Ishikawa (cell line): Measurements from ENCODE around the gene CTRB2.

Experiments used
- CEBPB ChIP-seq: IDR thresholded peaks from 2 replicates; pipeline ENCODE4 v1.6.1; 2012
- CREB1 ChIP-seq: IDR thresholded peaks from 2 replicates; pipeline ENCODE4 v1.6.1; 2012; ENCODE audit warnings: low read depth
- EGR1 ChIP-seq: IDR thresholded peaks from 2 replicates; pipeline ENCODE4 v1.6.1; 2012
- EP300 ChIP-seq: IDR thresholded peaks from 2 replicates; pipeline ENCODE4 v1.6.1; 2012; ENCODE audit warnings: borderline replicate concordance
- FOXM1 ChIP-seq: IDR thresholded peaks from 2 replicates; pipeline ENCODE4 v1.6.1; 2012; ENCODE audit warnings: low read depth, borderline replicate concordance
- MAX ChIP-seq: IDR thresholded peaks from 2 replicates; pipeline ENCODE4 v1.6.1; 2012
- NFIC ChIP-seq: IDR thresholded peaks from 2 replicates; pipeline ENCODE4 v1.6.1; 2012
- RAD21 ChIP-seq: IDR thresholded peaks from 2 replicates; pipeline ENCODE4 v1.6.1; 2012; ENCODE audit warnings: low read depth
- REST ChIP-seq: IDR thresholded peaks from 2 replicates; pipeline ENCODE4 v1.6.1; 2012; ENCODE audit warnings: low read depth, mild to moderate bottlenecking
- TAF1 ChIP-seq: IDR thresholded peaks from 2 replicates; pipeline ENCODE4 v1.6.1; 2012; ENCODE audit warnings: low read depth, mild to moderate bottlenecking
- TCF12 ChIP-seq: IDR thresholded peaks from 2 replicates; pipeline ENCODE4 v1.6.1; 2012; ENCODE audit warnings: low read depth
- TEAD4 ChIP-seq: IDR thresholded peaks from 2 replicates; pipeline ENCODE4 v1.6.1; 2012
- USF1 ChIP-seq: IDR thresholded peaks from 2 replicates; pipeline ENCODE4 v1.6.1; 2012
- YY1 ChIP-seq: IDR thresholded peaks from 2 replicates; pipeline ENCODE4 v1.6.1; 2012; ENCODE audit warnings: low read depth
- ZBTB7A ChIP-seq: IDR thresholded peaks from 2 replicates; pipeline ENCODE4 v1.6.1; 2012; ENCODE audit warnings: low read depth

CTRB2 gene

GRCh38 chr16:75224306-75225082 is 17.5 kb upstream of the CTRB2 start:
- TF ChIP-seq ZBTB7A (no peak), CEBPB (no peak)

- no peak for TF ChIP-seq CEBPB
- TF ChIP-seq YY1, result no peak
- no peak for TF ChIP-seq REST
These were observed 15.4 kb upstream of the CTRB2 start for GRCh38 chr16:75222271-75222783.

- TF ChIP-seq YY1 (no peak), EP300 (no peak), EGR1 (no peak), MAX (no peak), TEAD4 (no peak)
These were observed 12.9 kb upstream of the CTRB2 start for GRCh38 chr16:75219838-75220237.

GRCh38 chr16:75219088-75219487 is 12.1 kb upstream of the CTRB2 start:
- TF ChIP-seq USF1 (no peak), NFIC (no peak), CREB1 (no peak), ZBTB7A (no peak), TAF1 (no peak), EP300 (no peak), TEAD4 (no peak), FOXM1 (no peak), MAX (no peak), YY1 (no peak), RAD21 (no peak), TCF12 (no peak), EGR1 (no peak), REST (no peak)

GRCh38 chr16:75218256-75219076 is 11.5 kb upstream of the CTRB2 start, which contains the start of gene CTRB1:
Gene CTRB1 (plus strand): TSS chr16:75218988. CDS start chr16:75219008, 20 bp downstream.
- TF ChIP-seq USF1, result no peak
- TF ChIP-seq CEBPB, result no peak
- TF ChIP-seq EP300, result no peak
- no peak for TF ChIP-seq FOXM1
- TF ChIP-seq TCF12, result no peak
- TF ChIP-seq TEAD4, result no peak
- TF ChIP-seq RAD21, result no peak
- no peak for TF ChIP-seq EGR1
- TF ChIP-seq YY1, result no peak
- no peak for TF ChIP-seq TAF1
- TF ChIP-seq ZBTB7A, result no peak
- no peak for TF ChIP-seq NFIC
- no peak for TF ChIP-seq MAX
- TF ChIP-seq REST, result no peak
- no peak for TF ChIP-seq CREB1
